Measurements from ENCODE around the gene C10orf71.

C10orf71 gene

DNA sequence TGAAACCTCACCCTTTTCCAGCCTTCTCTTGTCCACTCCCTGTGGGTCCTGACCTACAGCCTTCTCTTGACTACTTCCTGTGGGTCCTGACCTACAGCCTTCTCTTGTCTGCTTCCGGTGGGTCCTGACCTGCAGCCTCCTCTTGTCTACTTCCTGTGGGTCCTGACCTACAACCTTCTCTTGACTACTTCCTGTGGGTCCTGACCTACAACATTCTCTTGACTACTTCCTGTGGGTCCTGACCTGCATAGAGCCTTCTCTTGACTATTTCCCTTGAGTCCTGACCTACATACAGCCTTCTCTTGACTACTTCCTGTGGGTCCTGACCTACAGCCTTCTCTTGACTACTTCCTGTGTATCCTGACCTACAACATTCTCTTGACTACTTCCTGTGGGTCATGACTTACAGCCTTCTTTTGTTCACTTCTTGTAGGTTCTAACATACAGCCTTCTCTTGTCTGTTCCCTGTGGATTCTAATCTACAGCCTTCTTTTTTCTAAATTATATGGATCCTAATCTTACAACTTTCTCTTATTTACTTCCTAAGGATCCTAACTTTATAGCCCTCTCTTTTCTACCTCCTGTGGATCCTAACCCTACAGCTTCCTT lies 36.5 kb downstream of the C10orf71 start:
- no peaks in the 10 kb centered on the region for H3K9me3 ChIP-seq
- H3K27me3 ChIP-seq = no peaks in the 10 kb centered on the region
- DNase-seq = no peak
- intact Hi-C loops (cut with DNase I; ENCODE audit: low total_unique reads) = no loop called here
- no peak overlapping the region for H3K4me3 ChIP-seq
- H3K4me1 ChIP-seq = no peaks in the 10 kb centered on the region
- TF ChIP-seq, protein P1, sequence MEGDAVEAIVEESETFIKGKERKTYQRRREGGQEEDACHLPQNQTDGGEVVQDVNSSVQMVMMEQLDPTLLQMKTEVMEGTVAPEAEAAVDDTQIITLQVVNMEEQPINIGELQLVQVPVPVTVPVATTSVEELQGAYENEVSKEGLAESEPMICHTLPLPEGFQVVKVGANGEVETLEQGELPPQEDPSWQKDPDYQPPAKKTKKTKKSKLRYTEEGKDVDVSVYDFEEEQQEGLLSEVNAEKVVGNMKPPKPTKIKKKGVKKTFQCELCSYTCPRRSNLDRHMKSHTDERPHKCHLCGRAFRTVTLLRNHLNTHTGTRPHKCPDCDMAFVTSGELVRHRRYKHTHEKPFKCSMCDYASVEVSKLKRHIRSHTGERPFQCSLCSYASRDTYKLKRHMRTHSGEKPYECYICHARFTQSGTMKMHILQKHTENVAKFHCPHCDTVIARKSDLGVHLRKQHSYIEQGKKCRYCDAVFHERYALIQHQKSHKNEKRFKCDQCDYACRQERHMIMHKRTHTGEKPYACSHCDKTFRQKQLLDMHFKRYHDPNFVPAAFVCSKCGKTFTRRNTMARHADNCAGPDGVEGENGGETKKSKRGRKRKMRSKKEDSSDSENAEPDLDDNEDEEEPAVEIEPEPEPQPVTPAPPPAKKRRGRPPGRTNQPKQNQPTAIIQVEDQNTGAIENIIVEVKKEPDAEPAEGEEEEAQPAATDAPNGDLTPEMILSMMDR (IDR thresholded peaks at IDR 0.05) = no peak
- H3K36me3 ChIP-seq = no peaks in the 10 kb centered on the region
- H3K27ac ChIP-seq = no peak overlapping the region

DNA sequence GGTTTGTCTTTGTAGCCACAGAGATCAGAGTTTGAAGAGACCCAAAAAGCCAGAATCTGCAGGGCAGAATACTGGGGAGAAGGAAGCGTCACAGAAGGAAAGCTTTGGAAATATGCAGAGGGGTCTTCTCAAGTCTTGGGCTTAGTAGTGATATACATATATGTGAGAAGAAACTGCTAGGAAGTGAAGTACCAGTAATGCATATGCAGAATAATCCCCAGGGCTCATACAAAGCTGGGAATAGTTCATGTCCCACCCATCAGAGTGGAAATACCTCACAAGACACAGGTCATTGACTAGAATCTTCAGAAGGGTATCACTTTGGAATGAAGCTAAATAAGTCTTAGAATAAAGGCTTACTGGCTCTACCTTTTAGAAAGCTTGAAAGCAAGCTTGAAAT lies 39.6 kb downstream of the C10orf71 start:
- intact Hi-C loops (cut with DNase I; ENCODE audit: low total_unique reads) = no loop called here
- Histone ChIP-seq H3K36me3 (no peaks in the 10 kb centered on the region), H3K4me1 (no peaks in the 10 kb centered on the region), H3K27me3 (no peaks in the 10 kb centered on the region), H3K9me3 (no peaks in the 10 kb centered on the region), H3K27ac (no peak overlapping the region), H3K4me3 (no peak overlapping the region)
- DNase-seq = no peak
- TF ChIP-seq, protein P1 (IDR thresholded peaks at IDR 0.05) = no peak

DNA sequence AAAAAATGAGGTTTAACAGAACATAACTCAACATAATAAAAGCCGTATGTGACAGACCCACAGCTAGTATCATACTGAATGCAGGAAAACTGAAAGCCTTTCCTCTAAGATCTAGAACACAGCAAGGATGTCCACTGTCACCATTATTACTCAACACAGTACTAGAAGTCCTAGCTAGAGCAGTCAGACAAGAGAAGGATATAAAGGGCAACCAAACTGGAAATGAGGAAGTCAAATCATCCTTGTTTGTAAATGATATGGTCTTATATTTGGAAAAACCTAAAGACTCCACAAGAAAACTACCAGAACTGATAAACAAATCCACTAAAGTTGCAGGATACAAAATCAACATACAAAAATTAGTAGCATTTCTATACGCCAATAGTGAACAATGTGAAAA lies 45.9 kb downstream of the C10orf71 start:
- H3K36me3 ChIP-seq = no peaks in the 10 kb centered on the region
- TF ChIP-seq, protein P1 (IDR thresholded peaks at IDR 0.05) = no peak
- peaks cover 0 to 7% (median 6%) of the 10 kb centered on the region in 3 donors for H3K9me3 ChIP-seq
- H3K27me3 ChIP-seq = no peaks in the 10 kb centered on the region
- intact Hi-C loops (cut with DNase I; ENCODE audit: low total_unique reads) = no loop called here
- DNase-seq = no peak
- no peak overlapping the region for H3K27ac ChIP-seq
- no peak overlapping the region for H3K4me3 ChIP-seq
- H3K4me1 ChIP-seq = no peaks in the 10 kb centered on the region

DNA sequence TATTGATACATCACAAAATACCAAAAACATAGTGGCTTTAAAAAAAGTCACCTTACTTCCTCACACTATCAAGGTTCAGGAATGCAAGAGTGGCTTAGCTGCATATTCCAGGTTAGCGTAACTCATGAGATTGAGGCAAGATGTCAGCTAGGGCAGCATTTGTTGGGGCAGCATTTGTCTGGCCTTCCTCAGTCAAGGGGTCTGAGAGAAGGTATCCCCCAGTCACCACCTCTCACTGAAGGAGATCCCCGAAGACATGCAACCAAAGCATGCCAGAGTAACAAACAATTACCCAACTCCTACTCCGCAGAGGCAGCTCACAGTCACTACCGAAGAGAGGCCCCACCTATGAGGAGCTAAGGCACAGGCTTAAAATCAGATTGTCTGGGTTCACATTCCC lies 48.4 kb downstream of the C10orf71 start:
- Histone ChIP-seq H3K9me3 (peaks cover 0 to 15% (median 13%) of the 10 kb centered on the region in 3 donors), H3K4me3 (no peak overlapping the region), H3K27me3 (no peaks in the 10 kb centered on the region), H3K4me1 (no peaks in the 10 kb centered on the region), H3K27ac (no peak overlapping the region), H3K36me3 (no peaks in the 10 kb centered on the region)
- intact Hi-C loops (cut with DNase I; ENCODE audit: low total_unique reads) = no loop called here
- DNase-seq = no peak
- TF ChIP-seq, protein P1 (IDR thresholded peaks at IDR 0.05) = no peak

GRCh38 chr10:49347827-49348226 lies 48.9 kb downstream of the C10orf71 start:
- Histone ChIP-seq H3K27ac (no peak overlapping the region), H3K9me3 (peaks cover 0 to 15% (median 13%) of the 10 kb centered on the region in 3 donors), H3K4me1 (no peaks in the 10 kb centered on the region), H3K36me3 (no peaks in the 10 kb centered on the region), H3K27me3 (no peaks in the 10 kb centered on the region), H3K4me3 (no peak overlapping the region)
- TF ChIP-seq, protein P1 (IDR thresholded peaks at IDR 0.05) = no peak
- no peak for DNase-seq
- intact Hi-C loops (cut with DNase I; ENCODE audit: low total_unique reads) = no loop called here

DNA sequence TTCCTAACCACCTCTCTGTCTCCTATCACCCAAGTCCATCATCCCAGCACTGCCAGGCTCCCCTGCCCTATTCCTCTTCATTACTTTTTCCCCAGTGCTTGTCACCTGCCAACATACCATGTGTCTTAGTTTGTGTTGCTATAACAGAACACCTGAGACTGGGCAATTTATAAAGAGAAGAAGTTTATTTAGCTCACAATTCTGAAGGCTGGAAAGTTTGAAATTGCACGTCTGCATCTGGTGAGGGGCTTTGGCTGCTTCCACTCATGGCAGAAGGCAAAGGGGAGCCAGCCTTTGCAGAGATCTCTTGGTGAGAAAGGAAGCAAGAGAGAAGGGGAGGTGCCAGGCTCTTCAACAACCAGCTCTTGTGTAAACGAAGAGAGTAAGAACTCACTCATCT lies 49.6 kb downstream of the C10orf71 start:
- no peaks in the 10 kb centered on the region for H3K27me3 ChIP-seq
- no peak overlapping the region for H3K4me3 ChIP-seq
- intact Hi-C loops (cut with DNase I; ENCODE audit: low total_unique reads) = no loop called here
- DNase-seq = no peak
- no peak overlapping the region for H3K27ac ChIP-seq
- no peaks in the 10 kb centered on the region for H3K36me3 ChIP-seq
- H3K4me1 ChIP-seq = no peaks in the 10 kb centered on the region
- TF ChIP-seq, protein P1 (IDR thresholded peaks at IDR 0.05) = no peak
- H3K9me3 ChIP-seq = peaks cover 0 to 15% (median 13%) of the 10 kb centered on the region in 3 donors

All from tibial artery (tissue), 4 donors.